ENCODE data around the gene MAN2A2. TPM values are rescaled to one million over a fixed set of nuclear protein-coding genes. Genes with fewer than 3 reads are reported as not detected.

Gene MAN2A2
- total RNA-seq, 1 donor from 2014 or later, result 133 TPM

DNA sequence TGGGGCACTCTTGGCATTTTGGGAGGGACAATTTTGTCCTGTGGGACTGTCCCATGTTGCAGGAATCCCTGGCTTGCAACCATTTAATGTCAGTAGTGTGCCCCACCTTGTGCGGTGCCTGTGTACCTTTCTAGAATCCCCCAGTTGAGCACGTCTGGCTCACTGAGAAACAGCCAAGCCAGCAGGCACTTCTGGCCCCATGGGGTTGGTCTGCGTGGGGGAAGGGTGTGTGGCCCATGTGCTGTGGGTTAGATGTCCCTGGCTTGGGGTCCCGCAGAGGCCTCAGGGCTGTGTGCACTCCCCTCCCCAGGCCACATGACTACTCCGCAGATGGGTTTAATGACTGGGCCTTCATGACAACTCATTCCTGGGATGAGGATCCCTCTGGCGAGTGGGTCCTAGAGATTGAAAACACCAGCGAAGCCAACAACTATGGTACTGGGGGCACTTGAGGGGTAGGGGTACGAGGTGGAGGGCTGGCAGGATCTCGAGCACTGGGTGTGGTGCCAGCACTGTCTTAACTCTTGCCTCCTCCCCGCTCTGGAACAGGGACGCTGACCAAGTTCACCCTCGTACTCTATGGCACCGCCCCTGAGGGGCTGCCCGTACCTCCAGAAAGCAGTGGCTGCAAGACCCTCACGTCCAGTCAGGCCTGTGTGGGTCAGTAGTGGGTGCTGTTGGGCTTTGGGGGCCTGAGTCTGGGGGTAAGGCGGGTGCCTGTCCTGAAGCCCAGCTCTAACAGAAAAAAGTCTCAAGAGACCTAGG lies 22.5 kb upstream of the MAN2A2 start:
- ChIA-PET CTCF (no interaction called here), POLR2A (no interaction called here)
- TF ChIP-seq CTCF (IDR thresholded peaks at IDR 0.05), result no peak
- ATAC-seq (ENCODE audit: low read depth), result no peak
- no peak overlapping the region for H3K4me3 Mint-ChIP-seq
- H3K36me3 Mint-ChIP-seq (ENCODE audit: low read depth), result peaks cover 49% of the 10 kb centered on the region
- H3K4me1 Mint-ChIP-seq, result peaks cover 21% of the 10 kb centered on the region
- H3K27ac Mint-ChIP-seq, result no peak overlapping the region
- H3K27me3 Mint-ChIP-seq, result no peaks in the 10 kb centered on the region
- intact Hi-C loops (cut with micrococcal nuclease), result no loop called here
- no peak for DNase-seq
- no peaks in the 10 kb centered on the region for H3K9me3 Mint-ChIP-seq

DNA sequence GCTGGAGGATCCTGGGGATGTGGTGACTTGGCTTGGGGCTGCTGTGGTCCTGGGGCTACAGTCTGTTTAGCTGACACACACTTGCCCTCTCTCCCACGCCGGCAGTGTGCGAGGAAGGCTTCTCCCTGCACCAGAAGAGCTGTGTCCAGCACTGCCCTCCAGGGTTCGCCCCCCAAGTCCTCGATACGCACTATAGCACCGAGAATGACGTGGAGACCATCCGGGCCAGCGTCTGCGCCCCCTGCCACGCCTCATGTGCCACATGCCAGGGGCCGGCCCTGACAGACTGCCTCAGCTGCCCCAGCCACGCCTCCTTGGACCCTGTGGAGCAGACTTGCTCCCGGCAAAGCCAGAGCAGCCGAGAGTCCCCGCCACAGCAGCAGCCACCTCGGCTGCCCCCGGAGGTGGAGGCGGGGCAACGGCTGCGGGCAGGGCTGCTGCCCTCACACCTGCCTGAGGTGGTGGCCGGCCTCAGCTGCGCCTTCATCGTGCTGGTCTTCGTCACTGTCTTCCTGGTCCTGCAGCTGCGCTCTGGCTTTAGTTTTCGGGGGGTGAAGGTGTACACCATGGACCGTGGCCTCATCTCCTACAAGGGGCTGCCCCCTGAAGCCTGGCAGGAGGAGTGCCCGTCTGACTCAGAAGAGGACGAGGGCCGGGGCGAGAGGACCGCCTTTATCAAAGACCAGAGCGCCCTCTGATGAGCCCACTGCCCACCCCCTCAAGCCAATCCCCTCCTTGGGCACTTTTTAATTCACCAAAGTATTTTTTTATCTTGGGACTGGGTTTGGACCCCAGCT lies 21.7 kb upstream of the MAN2A2 start:
- peaks cover 28% of the 10 kb centered on the region for H3K4me1 Mint-ChIP-seq
- no peaks in the 10 kb centered on the region for H3K27me3 Mint-ChIP-seq
- no peaks in the 10 kb centered on the region for H3K9me3 Mint-ChIP-seq
- CTCF ChIA-PET, result interaction anchor here (1.1 kb wide), 1 partner anchor 233 kb away, joined by 3 read pairs; no protein-coding TSS in a partner anchor
- no peak overlapping the region for H3K27ac Mint-ChIP-seq
- TF ChIP-seq CTCF (IDR thresholded peaks at IDR 0.05), result no peak
- POLR2A ChIA-PET, result interaction anchor here (0.7 to 1.0 kb wide), 2 partner anchors 54 to 164 kb away, joined by 4 to 6 read pairs; partner anchors contain the start of gene BLM
- DNase-seq (no peak), ATAC-seq (ENCODE audit: low read depth) (no peak)
- H3K4me3 Mint-ChIP-seq, result no peak overlapping the region
- peaks cover 46% of the 10 kb centered on the region for H3K36me3 Mint-ChIP-seq (ENCODE audit: low read depth)
- intact Hi-C loops (cut with micrococcal nuclease), result no loop called here

GRCh38 chr15:90881978-90882721 lies 21.0 kb upstream of the MAN2A2 start:
- H3K36me3 Mint-ChIP-seq (ENCODE audit: low read depth), result peaks cover 39% of the 10 kb centered on the region
- DNase-seq, result no peak
- H3K27me3 Mint-ChIP-seq, result no peaks in the 10 kb centered on the region
- intact Hi-C loops (cut with micrococcal nuclease), result no loop called here
- H3K27ac Mint-ChIP-seq, result no peak overlapping the region
- ChIA-PET POLR2A (interaction anchor here (0.7 to 1.0 kb wide), 2 partner anchors 53 to 165 kb away, joined by 4 to 6 read pairs; partner anchors contain the start of gene BLM), CTCF (interaction anchor here (1.1 kb wide), 1 partner anchor 234 kb away, joined by 3 read pairs; no protein-coding TSS in a partner anchor)
- no peak overlapping the region for H3K4me3 Mint-ChIP-seq
- TF ChIP-seq CTCF (IDR thresholded peaks at IDR 0.05), result no peak
- H3K4me1 Mint-ChIP-seq, result peaks cover 28% of the 10 kb centered on the region
- ATAC-seq (ENCODE audit: low read depth), result no peak
- H3K9me3 Mint-ChIP-seq, result no peaks in the 10 kb centered on the region

DNA sequence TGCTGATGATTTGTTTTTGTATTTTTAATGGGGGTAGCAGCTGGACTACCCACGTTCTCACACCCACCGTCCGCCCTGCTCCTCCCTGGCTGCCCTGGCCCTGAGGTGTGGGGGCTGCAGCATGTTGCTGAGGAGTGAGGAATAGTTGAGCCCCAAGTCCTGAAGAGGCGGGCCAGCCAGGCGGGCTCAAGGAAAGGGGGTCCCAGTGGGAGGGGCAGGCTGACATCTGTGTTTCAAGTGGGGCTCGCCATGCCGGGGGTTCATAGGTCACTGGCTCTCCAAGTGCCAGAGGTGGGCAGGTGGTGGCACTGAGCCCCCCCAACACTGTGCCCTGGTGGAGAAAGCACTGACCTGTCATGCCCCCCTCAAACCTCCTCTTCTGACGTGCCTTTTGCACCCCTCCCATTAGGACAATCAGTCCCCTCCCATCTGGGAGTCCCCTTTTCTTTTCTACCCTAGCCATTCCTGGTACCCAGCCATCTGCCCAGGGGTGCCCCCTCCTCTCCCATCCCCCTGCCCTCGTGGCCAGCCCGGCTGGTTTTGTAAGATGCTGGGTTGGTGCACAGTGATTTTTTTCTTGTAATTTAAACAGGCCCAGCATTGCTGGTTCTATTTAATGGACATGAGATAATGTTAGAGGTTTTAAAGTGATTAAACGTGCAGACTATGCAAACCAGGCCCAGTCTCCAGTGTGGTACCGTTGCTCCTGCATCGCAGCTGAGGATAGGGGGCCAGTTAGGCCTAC lies 20.1 kb upstream of the MAN2A2 start:
- Mint-ChIP-seq H3K9me3 (no peaks in the 10 kb centered on the region), H3K27ac (no peak overlapping the region), H3K4me1 (peaks cover 31% of the 10 kb centered on the region), H3K27me3 (no peaks in the 10 kb centered on the region), H3K4me3 (peak overlapping the region; percentile 11), H3K36me3 (ENCODE audit: low read depth) (peaks cover 35% of the 10 kb centered on the region)
- no peak for TF ChIP-seq CTCF (IDR thresholded peaks at IDR 0.05)
- ATAC-seq (ENCODE audit: low read depth) (no peak), DNase-seq (no peak)
- ChIA-PET POLR2A (interaction anchor here (1.6 to 3.6 kb wide), 3 partner anchors 14 to 64 kb away, joined by 5 to 18 read pairs (median 5); no protein-coding TSS in a partner anchor), CTCF (interaction anchor here (4.3 to 4.6 kb wide), 2 partner anchors 49 to 65 kb away, joined by 42 to 55 read pairs; partner anchors contain the start of genes HDDC3 and UNC45A)
- intact Hi-C loops (cut with micrococcal nuclease), result no loop called here
